NAMALWA (cell line): ENCODE results near the gene LTBP4.

Experiments
- DNase-seq: peaks from one replicate; pipeline ENCODE4 v3.0.0-alpha.2; 2015; ENCODE audit warnings: low spot score

LTBP4 gene

DNA sequence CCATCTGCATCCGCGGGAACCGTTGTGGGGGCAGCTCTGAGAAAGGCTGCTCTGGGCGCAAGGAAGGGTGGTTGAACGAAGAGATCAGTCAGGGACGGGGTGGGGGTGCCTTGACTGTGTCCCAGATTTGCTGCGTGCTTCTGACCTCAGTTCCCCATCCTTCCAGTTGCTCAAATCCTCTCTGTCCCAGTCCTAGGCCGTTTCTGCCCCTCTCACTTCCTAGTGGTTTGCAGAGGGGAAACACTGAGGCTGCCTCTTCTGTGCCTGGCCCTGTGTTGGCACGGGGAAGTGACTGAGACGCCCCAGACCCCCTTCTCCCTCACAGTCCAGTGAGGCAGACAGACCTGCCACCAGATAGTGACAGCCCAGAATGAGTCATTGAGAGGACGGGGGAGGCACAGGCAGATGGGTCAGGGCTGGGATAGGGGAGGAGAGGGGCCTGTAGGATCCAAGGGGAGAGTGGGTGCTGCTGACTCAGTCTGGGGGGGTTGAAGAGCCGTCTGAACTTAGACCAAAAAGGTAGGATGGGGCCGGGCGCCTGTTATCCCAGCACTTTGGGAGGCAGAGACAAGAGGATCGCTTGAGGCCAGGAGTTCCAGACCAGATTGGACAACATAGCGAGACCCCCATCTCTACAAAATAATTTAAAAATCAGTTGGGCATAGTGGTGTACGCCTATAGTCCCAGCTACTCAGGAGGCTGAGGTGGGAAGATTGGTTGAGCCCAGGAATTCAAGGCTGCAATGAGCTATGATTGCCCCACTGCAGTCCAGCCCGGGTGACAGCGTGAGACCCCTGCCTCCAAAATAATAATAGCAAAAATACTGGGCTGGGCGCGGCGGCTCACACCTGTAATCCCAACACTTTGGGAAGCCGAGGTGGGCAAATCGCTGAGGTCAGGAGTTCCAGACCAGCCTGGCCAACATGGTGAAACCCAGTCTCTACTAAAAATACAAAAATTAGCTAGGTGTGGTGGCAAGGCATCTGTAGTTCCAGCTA, 62.8 kb downstream of the LTBP4 start:
- DNase-seq = no peak

- DNase-seq = no peak
These were observed 65.8 kb downstream of the LTBP4 start for GRCh38 chr19:40666803-40667438.

- DNase-seq = no peak
These were observed 66.4 kb downstream of the LTBP4 start for GRCh38 chr19:40667602-40668001.

GRCh38 chr19:40668991-40669614, 67.9 kb downstream of the LTBP4 start:
- no peak for DNase-seq

DNA sequence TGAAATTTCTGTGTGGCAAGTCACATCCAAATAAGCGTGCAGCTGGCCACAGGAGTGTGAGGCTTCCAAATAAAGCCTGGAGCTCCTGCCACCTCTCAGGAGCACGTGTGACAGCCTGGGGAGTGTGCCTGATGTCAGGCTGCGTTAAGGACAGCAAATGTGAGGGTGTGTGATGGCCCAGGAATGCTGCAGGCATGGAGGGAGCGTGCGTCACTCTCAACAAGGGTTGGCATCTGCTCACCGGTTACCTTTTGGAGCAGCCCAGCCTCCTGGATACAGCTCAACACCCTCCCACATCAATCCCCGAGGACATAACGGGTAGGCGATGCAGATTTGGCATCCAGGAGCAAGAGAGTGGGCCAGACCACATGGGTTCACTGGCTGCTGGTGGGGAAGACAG, 70.2 kb downstream of the LTBP4 start:
- no peak for DNase-seq

GRCh38 chr19:40672038-40672437, 70.9 kb downstream of the LTBP4 start:
- DNase-seq = no peak

DNA sequence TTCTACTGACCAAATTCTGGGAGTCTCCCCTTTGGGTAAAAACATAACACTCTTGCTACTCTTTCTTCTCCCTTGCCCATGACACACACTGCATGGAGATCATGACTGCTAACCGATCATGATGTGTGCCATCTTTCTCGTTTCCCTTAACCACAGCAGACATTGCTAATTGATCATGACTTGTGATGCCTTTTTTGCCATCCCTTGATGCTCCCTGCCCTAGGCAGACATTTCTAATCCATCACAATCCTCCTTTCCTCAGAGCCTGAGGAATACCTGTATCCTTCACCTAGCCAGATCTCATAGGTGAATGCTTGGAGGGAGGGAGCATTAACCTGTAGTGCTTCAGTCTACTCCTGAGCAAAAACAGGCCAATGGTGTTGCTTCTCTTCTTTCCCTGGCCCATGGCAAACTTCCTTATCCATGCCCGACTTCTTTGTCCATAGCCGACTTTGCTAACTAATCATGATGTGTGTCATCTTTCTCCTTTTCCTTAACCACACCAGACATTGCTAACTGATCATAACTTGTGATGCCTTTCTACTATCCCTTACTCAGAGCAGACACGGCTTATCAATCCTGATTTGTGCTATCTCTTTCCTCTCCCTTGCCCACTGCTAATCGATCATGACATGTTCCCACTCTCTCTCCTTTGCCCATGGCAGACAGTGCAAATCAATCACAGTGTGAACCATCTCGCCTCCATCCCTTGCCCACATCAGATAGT, 71.6 kb downstream of the LTBP4 start:
- no peak for DNase-seq

GRCh38 chr19:40673397-40673796, 72.2 kb downstream of the LTBP4 start:
- DNase-seq = no peak

- no peak for DNase-seq
These were observed 73.1 kb downstream of the LTBP4 start for GRCh38 chr19:40674291-40674690.

DNA sequence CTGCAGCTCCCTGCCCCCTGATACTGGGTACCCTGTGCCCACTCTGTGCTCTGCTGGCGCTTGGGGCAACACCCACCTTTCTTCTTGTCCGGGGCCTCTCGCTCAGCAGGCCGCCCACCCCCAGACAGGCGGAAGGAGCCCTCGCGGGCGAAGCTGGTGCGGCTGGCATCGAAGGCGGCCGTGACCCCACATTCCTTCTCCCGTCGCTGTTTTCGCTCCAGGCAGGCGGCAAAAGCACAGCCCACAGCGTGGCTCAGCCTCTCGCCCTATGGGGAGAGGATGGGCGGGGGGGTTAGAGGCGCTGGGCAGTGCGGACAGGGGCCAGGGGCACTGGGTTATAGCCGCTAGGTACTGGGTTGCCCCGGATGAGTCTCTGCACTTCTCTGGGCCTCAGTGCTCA, 76.0 kb downstream of the LTBP4 start:
- no peak for DNase-seq
